ENCODE results near the gene SEC16B.

Gene SEC16B

DNA sequence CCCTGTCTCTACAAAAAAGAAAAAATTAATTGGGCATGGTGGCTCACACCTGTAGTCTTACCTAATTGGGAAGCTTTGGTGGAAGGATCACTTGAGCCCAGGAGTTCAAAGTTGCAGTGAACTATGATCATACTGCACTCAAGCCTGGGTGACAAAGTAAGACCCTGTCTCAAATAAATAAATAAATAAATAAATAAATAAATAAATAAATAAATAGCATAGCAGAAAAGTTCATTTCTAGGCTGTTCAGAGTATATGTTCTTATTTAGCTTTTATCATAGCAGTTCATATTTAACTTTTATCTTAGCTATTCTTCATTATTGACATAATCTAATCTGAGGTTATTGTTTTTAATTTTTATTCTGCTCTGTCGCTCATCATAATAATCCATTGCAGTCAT lies 8.7 kb upstream of the SEC16B start:
- DNase-seq (ENCODE audit: insufficient read length, low spot score) (no peak), FAIRE-seq (no peak)

DNA sequence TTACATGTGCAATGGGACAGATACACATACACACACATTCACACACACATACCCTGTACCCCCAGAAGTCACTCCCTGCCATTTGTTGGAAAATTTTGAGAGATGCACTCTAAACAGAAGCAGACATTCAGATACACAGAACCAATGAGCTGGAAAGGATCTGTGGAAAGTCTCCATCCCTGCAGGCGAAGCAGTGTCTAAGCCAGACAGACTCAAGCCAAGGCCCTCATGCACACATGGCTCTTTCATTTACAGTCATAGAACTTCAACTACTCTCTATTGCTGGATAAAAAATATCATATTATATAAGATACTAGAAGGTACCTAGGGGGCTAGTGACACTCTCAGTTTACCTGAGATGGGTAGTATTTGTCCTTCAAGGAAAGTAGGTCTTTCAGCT lies 7.3 kb upstream of the SEC16B start:
- no peak for FAIRE-seq
- no peak for DNase-seq (ENCODE audit: insufficient read length, low spot score)

- no peak for DNase-seq (ENCODE audit: insufficient read length, low spot score)
- FAIRE-seq: no peak
These were observed 6.7 kb upstream of the SEC16B start for GRCh38 chr1:177976596-177976995.

DNA sequence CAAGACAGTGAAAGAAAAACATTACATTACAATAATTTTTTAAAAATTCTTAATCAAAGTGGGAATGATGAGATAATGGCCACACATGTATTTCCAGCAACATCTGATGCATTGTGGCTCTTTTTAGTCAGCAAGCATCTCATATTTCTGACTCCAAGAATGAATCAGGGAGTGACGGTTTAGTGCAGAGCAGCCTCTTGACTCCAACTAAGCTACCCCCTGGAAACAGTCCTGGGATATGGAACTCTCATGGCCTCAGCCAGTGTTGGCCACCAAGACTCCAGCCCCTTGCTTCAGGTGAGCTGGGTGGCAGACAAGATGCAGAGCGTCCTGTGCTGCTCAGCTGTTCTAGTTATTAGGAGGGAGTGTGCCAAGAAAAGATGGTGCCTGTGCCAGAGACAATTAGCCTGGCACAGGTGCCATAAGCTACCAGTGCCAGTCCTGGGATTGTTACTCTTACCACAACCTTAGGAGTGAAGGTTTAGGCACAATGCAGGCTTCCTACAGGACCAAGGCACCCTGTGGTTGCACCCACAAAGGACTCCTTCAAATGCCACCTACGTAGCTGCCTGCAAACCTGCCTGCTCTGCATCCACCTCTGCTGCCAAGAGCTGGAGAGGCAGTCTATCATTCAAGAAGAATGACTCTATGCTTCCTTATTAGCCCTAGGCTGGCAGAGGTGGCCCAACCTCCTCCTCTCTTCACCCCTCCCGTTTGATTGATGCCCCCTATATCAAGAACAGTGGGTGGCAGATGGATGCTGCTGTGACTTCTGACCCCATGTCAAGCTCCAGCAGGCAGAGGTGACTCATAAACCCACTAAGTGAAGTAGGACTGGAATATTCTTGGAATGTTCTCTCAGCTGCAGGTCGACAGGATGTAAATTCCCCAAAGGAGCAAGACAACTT lies 6.0 kb upstream of the SEC16B start:
- DNase-seq (ENCODE audit: insufficient read length, low spot score) (no peak), FAIRE-seq (no peak)

DNA sequence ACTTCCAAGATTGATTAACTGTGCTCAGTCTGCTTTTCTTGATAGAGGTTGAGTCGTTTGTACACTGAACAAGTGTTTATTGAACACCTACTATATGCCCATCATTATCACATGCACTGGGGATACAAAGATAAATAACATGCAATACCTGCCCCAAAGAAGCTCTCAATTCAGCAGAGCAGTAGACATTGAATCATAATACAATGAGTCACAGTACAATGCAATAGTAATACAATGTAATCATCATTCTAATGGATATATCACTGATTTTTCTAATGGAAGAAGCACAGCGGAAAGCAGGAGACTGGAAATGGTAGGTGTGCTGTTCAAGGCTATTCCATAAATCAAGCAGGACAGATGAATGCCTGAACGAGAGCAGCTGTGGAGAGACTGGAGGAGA lies 3.7 kb upstream of the SEC16B start:
- FAIRE-seq (no peak), DNase-seq (ENCODE audit: insufficient read length, low spot score) (no peak)

DNA sequence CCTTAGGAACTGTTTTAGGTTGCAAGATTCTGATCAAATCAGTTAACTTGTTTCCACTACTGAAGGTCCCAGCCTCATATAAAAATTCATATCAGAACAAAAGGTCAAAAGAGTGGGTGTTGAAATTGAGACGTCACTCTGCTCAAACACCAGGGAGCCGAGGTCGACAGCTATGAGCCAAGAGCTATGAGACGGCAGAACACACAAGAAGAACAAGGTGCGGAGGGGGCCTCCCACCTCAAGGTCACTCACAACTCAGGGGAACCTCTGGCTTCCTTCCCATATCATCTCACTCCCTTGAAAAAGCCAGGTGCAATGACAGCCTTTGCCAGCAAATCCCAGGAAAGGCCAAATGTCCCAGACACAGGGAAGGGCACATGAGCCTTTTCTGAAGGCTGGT lies 749 bp downstream of the SEC16B start:
- no peak for FAIRE-seq
- no peak for DNase-seq (ENCODE audit: insufficient read length, low spot score)

- DNase-seq (ENCODE audit: insufficient read length, low spot score): no peak
- no peak for FAIRE-seq
These were observed 3.7 kb downstream of the SEC16B start for GRCh38 chr1:177966199-177966598.

GRCh38 chr1:177965293-177965692 lies 4.6 kb downstream of the SEC16B start:
- no peak for DNase-seq (ENCODE audit: insufficient read length, low spot score)
- FAIRE-seq: no peak

GRCh38 chr1:177964336-177964735 lies 5.5 kb downstream of the SEC16B start:
- DNase-seq (ENCODE audit: insufficient read length, low spot score): no peak
- FAIRE-seq: no peak

DNA sequence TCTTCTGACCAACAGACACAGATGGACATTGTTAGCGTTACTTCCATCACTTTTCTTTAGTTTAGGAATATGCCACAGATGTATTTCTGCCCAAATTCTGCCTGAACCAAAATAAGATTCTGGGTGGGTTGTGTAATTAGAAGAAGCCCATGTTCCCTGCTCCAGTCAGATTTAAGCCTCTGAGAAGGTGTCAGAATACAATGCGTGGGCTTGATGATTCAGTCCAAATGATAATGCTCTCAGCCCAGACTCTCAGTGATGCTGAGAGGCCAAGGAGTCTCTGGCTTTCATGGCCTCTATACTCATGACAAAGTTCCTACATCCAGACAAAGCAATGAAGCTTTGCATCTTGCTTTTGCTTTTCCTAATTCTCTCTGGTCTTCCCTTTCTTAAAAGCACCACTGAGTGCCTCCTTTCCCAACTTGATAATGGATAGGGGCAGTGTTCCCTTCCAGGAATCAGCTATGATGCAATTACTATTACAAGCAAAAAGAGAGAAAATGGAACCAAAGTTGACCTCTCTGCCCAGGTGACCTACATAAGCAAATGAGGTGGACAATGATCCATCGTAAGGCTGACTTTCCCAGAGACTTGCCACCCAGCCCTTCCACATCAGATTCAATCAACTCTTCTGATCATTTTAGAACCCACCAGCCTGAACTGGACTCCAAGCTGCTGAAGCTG lies 8.8 kb downstream of the SEC16B start:
- DNase-seq (ENCODE audit: insufficient read length, low spot score) (no peak), FAIRE-seq (no peak)

DNA sequence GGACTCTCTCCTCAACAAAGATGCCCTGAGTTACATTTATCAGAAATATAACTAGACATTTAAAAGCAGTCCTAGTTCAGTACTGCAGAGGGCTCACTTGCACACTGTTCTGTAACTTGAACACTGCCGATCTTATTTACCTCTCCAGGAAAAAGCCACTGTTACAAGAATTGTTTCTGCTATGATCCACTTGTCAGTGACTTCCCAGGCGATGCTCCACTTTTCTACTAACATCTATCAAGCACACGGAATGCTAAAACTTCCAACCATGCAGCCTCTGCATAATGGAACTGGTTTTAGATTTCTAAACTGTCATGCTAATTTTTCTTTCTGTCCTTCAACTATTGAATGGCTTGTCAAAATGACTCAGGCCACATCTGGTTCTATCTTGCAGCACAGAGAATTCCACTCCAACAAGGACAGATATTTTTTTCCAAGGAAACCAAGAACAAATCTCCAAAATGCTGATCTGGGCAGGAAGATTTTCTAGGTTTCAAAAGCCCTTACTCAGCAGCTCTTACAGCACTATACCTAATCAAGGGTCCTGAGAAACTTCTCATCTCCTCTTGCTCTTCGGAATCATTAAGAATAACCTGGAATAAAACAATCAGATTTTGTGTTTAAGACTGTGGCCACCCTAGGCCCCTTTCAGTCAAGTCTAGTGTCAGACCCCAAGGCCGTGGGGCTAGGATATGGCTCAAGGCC lies 9.9 kb downstream of the SEC16B start:
- no peak for FAIRE-seq

DNA sequence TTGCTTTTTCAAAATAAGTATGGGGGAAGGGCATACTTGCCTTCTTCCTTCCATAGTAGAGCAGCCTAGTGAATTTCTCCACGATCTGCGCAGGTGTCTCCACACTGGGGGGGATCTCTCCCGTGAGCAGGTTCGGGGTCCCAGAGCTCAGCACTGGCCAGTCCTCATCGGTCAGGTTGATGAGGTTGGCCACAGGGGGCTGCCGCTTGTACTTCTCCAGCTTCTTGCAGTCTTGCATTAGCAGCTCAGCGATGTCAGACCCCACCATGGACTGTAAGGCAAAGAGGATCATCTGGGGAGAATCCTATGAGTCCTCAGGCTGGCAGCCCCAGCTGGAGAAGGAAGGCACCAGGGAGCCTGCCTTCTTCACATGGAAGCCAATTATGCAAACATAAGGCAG lies 11.8 kb downstream of the SEC16B start:
- no peak for FAIRE-seq
- no peak for DNase-seq (ENCODE audit: insufficient read length, low spot score)

More for the DNA sequence above, 9.9 kb downstream of the SEC16B start:
- DNase-seq (ENCODE audit: insufficient read length, low spot score): no peak

- no peak for DNase-seq (ENCODE audit: insufficient read length, low spot score)
- no peak for FAIRE-seq
These were observed 15.8 kb downstream of the SEC16B start for GRCh38 chr1:177954076-177954475.

GRCh38 chr1:177953549-177953948 lies 16.3 kb downstream of the SEC16B start:
- FAIRE-seq (no peak), DNase-seq (ENCODE audit: insufficient read length, low spot score) (no peak)

- FAIRE-seq (no peak), DNase-seq (ENCODE audit: insufficient read length, low spot score) (no peak)
These were observed 17.2 kb downstream of the SEC16B start for GRCh38 chr1:177952691-177953090.

GRCh38 chr1:177952249-177952648 lies 17.6 kb downstream of the SEC16B start:
- DNase-seq (ENCODE audit: insufficient read length, low spot score) (no peak), FAIRE-seq (no peak)

DNA sequence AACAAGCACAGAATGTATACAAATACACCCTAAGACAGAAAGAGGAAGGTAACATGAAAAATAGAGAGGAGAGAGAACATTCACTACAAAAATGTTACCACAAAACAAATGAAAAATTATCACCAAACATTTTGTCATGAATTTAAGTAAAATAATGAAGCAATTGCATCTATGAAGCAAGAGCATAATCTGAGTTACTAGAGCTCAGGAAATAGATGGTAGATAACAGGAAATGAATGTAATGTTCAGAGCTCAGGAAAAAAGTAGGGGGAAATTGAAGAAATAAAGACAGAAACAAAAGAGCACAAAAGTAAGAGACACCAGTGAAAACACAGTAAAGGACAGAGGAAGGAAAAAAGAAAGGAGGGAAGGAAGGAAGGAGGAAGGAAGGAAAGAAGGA lies 19.4 kb downstream of the SEC16B start:
- no peak for FAIRE-seq
- no peak for DNase-seq (ENCODE audit: insufficient read length, low spot score)

- FAIRE-seq: peak; percentile 23
These were observed 21.4 kb downstream of the SEC16B start for GRCh38 chr1:177948336-177948972.

GRCh38 chr1:177947623-177948022 lies 22.2 kb downstream of the SEC16B start:
- no peak for FAIRE-seq
- no peak for DNase-seq (ENCODE audit: insufficient read length, low spot score)

More at GRCh38 chr1:177948336-177948972, 21.4 kb downstream of the SEC16B start:
- DNase-seq (ENCODE audit: insufficient read length, low spot score): peak; percentile 23

- DNase-seq (ENCODE audit: insufficient read length, low spot score) (peak; percentile 20), FAIRE-seq (peak; percentile 86)
These were observed 23.8 kb downstream of the SEC16B start for GRCh38 chr1:177945943-177946650.

Measured in GM19239 (cell line).